HUDEP-2 (cell line): ENCODE measurements around the gene MROH7.

Source experiments
- DNase-seq, 76 experiments: peaks; one replicate each; lab custom pipeline; 2025; ENCODE audit not compliant: unreplicated experiment in 76 of 76; lab: John Stamatoyannopoulos, UW

The MROH7 gene

DNA sequence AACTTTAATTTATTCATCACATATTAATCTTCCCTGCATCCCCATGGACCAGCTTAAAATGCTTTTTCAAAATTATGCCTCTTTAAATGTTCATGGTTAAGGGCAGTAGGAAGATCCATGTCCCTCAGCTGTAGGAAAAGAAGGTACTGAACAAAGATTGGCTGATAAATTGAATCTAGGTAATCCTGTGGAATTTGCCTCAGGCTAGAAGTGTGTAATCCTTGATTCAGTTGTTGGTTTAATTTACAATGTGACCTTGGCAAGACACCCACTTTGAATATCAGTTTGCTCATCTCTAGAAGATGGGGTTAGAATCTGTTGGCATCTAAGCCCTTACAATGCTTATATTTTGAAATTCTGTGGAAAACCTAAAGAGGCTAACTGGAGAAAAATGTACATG, 80.1 kb downstream of the MROH7 start:
- DNase-seq: no peak

DNA sequence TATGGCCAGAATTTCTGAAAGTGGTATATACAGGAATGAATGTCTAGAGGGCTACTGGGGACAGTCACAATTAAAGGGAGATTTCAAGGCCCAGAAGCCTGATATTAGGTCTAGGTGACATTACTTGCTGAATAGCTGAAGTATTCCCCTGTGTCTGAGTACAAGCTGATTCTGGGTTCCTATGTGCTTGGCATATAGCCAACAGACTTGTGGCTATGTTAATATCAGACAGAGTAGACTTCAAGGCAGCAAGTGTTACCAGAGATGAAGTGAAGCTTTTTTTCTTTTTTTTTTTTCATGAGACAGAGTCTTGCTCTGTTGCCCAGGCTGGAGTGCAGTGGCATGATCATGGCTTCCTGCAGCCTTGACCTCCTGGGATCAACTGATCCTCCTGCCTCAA, 82.4 kb downstream of the MROH7 start:
- peak in 1 of 76 experiments; percentile 1 for DNase-seq

DNA sequence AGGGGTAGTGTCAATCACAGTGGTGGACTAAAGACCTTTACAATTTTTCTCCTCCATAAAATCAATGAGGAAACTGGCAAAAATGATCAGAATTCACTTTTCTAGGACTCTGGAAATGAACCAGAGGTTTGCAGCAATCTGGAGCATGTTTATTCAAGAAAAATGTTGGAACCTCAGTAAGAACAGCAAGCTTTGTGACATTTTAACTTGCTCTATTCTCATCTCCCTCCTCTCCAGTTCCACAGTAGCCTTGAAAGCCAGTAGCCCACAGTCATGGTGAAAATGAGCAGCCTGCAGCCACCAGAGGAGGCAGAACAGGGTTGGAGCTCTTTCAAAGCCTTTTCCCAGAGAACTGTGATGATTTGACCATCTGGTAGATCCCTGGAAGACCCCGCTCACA, 83.2 kb downstream of the MROH7 start:
- no peak for DNase-seq

GRCh38 chr1:54728027-54728426, 86.4 kb downstream of the MROH7 start:
- no peak for DNase-seq

- DNase-seq: no peak
Measured at GRCh38 chr1:54736685-54737084, 95.1 kb downstream of the MROH7 start.

- DNase-seq: no peak
Measured at GRCh38 chr1:54738244-54738643, 96.7 kb downstream of the MROH7 start.

- no peak for DNase-seq
Measured at GRCh38 chr1:54741531-54741930, 99.9 kb downstream of the MROH7 start.

- DNase-seq: no peak
Measured at GRCh38 chr1:54742282-54742681, 100.7 kb downstream of the MROH7 start.

GRCh38 chr1:54743416-54744226, 102.0 kb downstream of the MROH7 start:
- no peak for DNase-seq

DNA sequence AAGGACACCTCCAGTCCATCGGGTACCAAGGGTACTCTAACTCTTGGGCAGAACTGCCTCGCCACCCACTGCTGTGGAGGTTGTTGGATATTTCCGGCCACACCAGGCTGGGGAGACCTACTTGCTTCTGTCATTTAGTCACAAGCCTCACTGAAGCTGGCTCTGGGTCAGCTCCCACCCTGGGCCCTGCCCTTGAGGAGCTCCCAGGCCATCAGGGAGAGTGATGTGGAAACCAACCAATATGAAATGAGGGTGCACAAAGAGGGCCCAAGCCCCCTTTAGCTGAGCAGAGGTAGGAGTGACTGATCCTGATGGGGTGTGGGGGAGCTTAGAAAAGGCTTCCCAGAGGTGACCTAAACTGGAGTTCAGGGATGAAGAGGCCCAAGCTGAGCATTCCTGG, 103.1 kb downstream of the MROH7 start:
- no peak for DNase-seq

GRCh38 chr1:54745274-54745673, 103.7 kb downstream of the MROH7 start:
- no peak for DNase-seq

- DNase-seq: no peak
Measured at GRCh38 chr1:54745864-54746263, 104.3 kb downstream of the MROH7 start.

GRCh38 chr1:54748094-54748835, 106.7 kb downstream of the MROH7 start:
- DNase-seq: no peak

GRCh38 chr1:54750596-54750995, 109.0 kb downstream of the MROH7 start:
- DNase-seq: peak in 3 of 76 experiments; percentile 3 to 11 (median 4)

DNA sequence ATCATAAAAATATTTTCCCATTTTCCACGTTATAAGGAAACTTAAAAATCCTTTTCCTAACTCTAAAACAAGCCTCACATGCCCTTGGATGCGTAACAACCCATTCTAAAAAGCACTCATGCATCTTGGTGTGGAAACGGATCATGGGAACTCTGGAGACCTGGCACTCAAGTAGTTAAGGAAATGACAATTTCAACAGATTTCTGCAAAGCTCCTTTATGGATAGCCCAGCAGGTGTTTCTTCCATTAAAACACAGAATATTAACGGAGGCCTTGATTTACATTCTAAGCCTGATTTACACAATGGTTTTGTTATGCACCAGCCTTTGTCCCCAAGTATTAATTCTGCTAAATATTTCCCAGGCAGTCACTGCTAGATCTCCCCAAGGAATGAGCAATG, 109.8 kb downstream of the MROH7 start:
- DNase-seq: no peak

DNA sequence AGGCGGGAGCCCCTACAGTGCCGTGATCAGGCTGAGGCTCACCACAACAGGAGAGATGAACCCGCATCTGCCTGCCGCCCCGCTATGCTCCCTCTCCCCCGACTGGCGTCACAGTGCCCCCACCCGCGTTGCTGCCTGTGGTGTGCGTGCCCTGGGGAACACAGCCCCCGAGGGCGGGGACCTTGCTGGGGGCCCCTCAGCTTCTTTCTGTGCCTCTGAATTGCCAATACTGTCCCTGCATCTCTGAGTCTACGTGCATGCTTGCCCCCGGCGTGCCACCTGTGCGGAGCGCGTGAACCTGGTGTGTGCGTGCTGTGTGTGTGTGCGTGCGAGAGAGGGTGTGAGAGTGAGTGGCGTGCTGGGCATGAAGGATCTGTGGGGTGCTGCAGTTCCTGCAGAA, 112.5 kb downstream of the MROH7 start:
- DNase-seq: no peak

DNA sequence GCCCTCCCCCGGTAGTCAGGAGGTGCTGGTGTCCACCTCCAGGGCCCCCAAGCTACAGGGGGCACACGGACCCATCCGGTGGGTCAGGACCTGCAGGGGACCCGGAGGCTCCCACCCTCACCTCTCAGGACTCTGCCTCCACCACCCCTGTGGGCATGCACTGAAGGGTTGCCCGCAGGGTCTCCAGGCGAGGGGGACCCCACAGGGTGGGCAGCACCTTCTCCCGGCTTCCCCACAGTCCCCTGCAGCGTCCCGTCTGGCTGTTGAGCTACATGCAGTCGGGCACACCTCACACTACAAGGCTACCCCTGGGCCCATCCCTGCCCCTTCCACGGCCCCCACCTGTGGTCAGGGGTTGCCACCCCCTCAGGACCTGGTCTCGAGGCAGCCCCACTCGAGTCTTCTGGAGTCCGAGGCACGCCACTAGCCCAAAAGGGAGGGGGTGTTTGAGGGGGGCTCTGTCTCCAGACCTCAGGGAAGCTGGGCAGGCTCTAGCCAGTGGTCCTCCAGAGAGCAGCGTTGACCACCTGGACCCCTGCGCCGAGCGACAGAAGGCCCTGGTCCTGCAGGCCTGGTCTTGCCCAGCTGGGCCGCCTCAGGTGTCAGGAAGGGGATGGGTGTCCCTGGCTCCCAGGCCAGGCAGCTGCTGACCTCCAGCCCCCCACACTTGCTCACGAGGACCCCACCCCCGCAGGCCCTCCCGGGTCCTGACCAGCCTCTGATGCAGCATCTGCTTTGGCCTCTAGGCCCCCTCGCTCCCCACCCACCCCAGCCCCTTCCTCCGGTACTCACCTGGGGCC, 113.1 kb downstream of the MROH7 start:
- no peak for DNase-seq

- no peak for DNase-seq
Measured at GRCh38 chr1:54757833-54758232, 116.2 kb downstream of the MROH7 start.

DNA sequence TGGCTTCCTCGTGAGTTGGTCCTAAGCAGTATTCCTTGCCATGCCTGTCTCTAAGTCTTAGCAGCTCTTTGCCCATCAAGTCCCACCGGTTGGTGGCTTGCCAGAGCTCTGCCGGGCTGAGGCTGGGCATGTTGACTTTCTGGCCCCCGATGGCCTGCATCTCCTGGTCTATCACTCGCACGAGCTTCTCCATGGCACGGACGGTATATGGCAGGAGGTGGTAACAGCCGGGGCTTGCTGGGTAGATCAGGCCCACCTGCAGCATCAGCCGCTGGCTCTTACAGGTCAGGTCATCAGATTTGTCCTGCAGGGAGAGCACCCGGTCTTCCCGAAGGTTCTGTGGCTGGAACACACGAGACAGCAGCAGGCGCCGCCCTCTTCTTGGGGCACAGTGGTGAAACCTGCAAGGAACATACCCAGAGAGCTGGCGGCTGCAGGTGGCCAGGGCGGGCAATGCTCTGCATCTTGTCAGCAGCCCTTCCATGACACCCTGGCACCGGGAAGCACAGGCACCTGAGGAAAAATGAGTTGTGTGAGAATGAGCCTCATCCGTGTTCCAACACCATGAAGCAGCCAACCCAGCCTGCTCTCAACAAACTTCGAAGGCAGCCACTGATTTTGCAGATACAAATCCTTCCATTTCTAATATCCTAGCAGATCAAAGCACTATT, 117.2 kb downstream of the MROH7 start:
- no peak for DNase-seq
